ENCODE measurements around the gene TMEM258.
A peak's percentile ranks its signal among the peaks of the same experiment; 100 is the strongest.

TMEM258 gene

GRCh38 chr11:61827571-61828378 lies 35.4 kb upstream of the TMEM258 start, which contains the start of gene FADS2 (continued):
- TF ChIP-seq KLF10 (tag by site-specific recombination; IDR thresholded peaks at IDR 0.05) (no peak), ZNF214 (tag by site-specific recombination; IDR thresholded peaks at IDR 0.05; ENCODE audit: borderline replicate concordance) (no peak), BCL11B (tag by site-specific recombination; IDR thresholded peaks at IDR 0.05; ENCODE audit: low read depth) (no peak), ZNF184 (tag by site-specific recombination; IDR thresholded peaks at IDR 0.05) (no peak), ZNF354C (tag by site-specific recombination; IDR thresholded peaks at IDR 0.05; ENCODE audit: borderline replicate concordance, low read depth) (no peak), ZBTB26 (tag by site-specific recombination; optimal IDR thresholded peaks at IDR 0.05) (peak; percentile 92), ZSCAN30 (tag by site-specific recombination; IDR thresholded peaks at IDR 0.05) (peak; percentile 62; the same call in 1 of the 2 replicates), MEIS1 (CRISPR knock-in tag; IDR thresholded peaks at IDR 0.05; ENCODE audit: borderline replicate concordance) (no peak), ZNF350 (tag by site-specific recombination; IDR thresholded peaks at IDR 0.05) (no peak), SCRT1 (tag by site-specific recombination; IDR thresholded peaks at IDR 0.05; ENCODE audit: borderline replicate concordance) (no peak), ZSCAN16 (tag by site-specific recombination; IDR thresholded peaks at IDR 0.05) (no peak), TRIM28 (IDR thresholded peaks at IDR 0.05; ENCODE audit: borderline replicate concordance, low read length) (no peak), ZNF473 (tag by site-specific recombination; IDR thresholded peaks at IDR 0.05) (no peak), YY2 (tag by site-specific recombination; IDR thresholded peaks at IDR 0.05) (no peak), ZNF529 (tag by site-specific recombination; IDR thresholded peaks at IDR 0.05; ENCODE audit: insufficient replicate concordance) (no peak), ZNF830 (tag by site-specific recombination; IDR thresholded peaks at IDR 0.05; ENCODE audit: low read depth) (no peak), KLF1 (tag by site-specific recombination; IDR thresholded peaks at IDR 0.05) (peak; percentile 38), ZNF530 (tag by site-specific recombination; IDR thresholded peaks at IDR 0.05; ENCODE audit: low read depth) (no peak), ZFP69B (tag by site-specific recombination; IDR thresholded peaks at IDR 0.05) (no peak), ZBTB17 (tag by site-specific recombination; IDR thresholded peaks at IDR 0.05) (no peak), ZNF426 (tag by site-specific recombination; IDR thresholded peaks at IDR 0.05) (no peak), ZNF155 (tag by site-specific recombination; IDR thresholded peaks at IDR 0.05) (no peak), HOXD13 (CRISPR knock-in tag; IDR thresholded peaks at IDR 0.05; ENCODE audit: borderline replicate concordance) (no peak), ZNF521 (tag by site-specific recombination; IDR thresholded peaks at IDR 0.05) (no peak), ZNF501 (tag by site-specific recombination; IDR thresholded peaks at IDR 0.05) (no peak; the same call in 1 of the 2 replicates), ZNF488 (tag by site-specific recombination; IDR thresholded peaks at IDR 0.05) (no peak), ZBTB20 (tag by site-specific recombination; IDR thresholded peaks at IDR 0.05) (peak; percentile 73), ZBTB21 (tag by site-specific recombination; IDR thresholded peaks at IDR 0.05) (no peak), ZXDB (tag by site-specific recombination; IDR thresholded peaks at IDR 0.05) (peak; percentile 54; the same call in 1 of the 2 replicates), ZNF621 (tag by site-specific recombination; IDR thresholded peaks at IDR 0.05) (no peak), PRDM10 (tag by site-specific recombination; IDR thresholded peaks at IDR 0.05) (peak; percentile 81), ZNF777 (tag by site-specific recombination; IDR thresholded peaks at IDR 0.05; ENCODE audit: borderline replicate concordance) (0 out of 2 replicates have a peak, but pooled peaks have one; percentile 38), ZNF311 (tag by site-specific recombination; IDR thresholded peaks at IDR 0.05; ENCODE audit: borderline replicate concordance) (no peak), ZNF623 (tag by site-specific recombination; IDR thresholded peaks at IDR 0.05) (no peak), ZNF610 (tag by site-specific recombination; IDR thresholded peaks at IDR 0.05; ENCODE audit: borderline replicate concordance) (no peak), ZNF561 (tag by site-specific recombination; IDR thresholded peaks at IDR 0.05; ENCODE audit: borderline replicate concordance) (no peak), ZNF24 (tag by site-specific recombination; IDR thresholded peaks at IDR 0.05) (0 out of 2 replicates have a peak, but pooled peaks have one; percentile 19)

Measured in HEK293 (cell line).